Activated naive CD8-positive, alpha-beta T cell treated with anti-CD3 and anti-CD28 coated beads, Interleukin-2, amount 10 ng/mL, durations not matched to agents 7 days and 5 days (primary cell): ENCODE data around the gene SLC24A3. TPM values are rescaled to one million over a fixed set of nuclear protein-coding genes. Genes with fewer than 3 reads are reported as not detected.
A peak's percentile ranks its signal among the peaks of the same experiment; 100 is the strongest.

Experiments used
- ATAC-seq: fragments of 150-1000 bp; cut with Tn5 transposase; one replicate; pipeline ENCODE4 v1.10.0; 2021; ENCODE audit warnings: low read depth, moderate library complexity
- POLR2A ChIA-PET: fragments of 350-600 bp; sonication (Branson Sonifier 250); formaldehyde crosslinking; loops from one replicate; lab custom pipeline; 2021; ENCODE audit warnings: antibody characterized with exemption; lab: Charles Lee
- DNase-seq: peaks from one replicate; pipeline ENCODE4 v3.0.0; 2021
- H3K27ac Mint-ChIP-seq: one replicate; pipeline ENCODE4 v1.8.0; 2022; ENCODE audit warnings: mild to moderate bottlenecking, mixed read lengths
- H3K27me3 Mint-ChIP-seq: one replicate; pipeline ENCODE4 v1.8.0; 2022; ENCODE audit warnings: mild to moderate bottlenecking, moderate library complexity, mixed read lengths
- H3K36me3 Mint-ChIP-seq: one replicate; pipeline ENCODE4 v1.8.0; 2021; ENCODE audit warnings: mild to moderate bottlenecking, mixed read lengths
- H3K4me1 Mint-ChIP-seq: one replicate; pipeline ENCODE4 v1.8.0; 2021; ENCODE audit warnings: mixed read lengths
- H3K4me3 Mint-ChIP-seq: one replicate; pipeline ENCODE4 v1.8.0; 2022; ENCODE audit warnings: mild to moderate bottlenecking, moderate library complexity, mixed read lengths
- H3K9me3 Mint-ChIP-seq: one replicate; pipeline ENCODE4 v1.8.0; 2021; ENCODE audit warnings: mixed read lengths
- total RNA-seq, 2 experiments: library from RNA; stranded (reverse); gene quantifications; one replicate each; pipeline ENCODE4 v1.2.3, GENCODE V29; 2021

Gene SLC24A3
- total RNA-seq, 2 experiments from 2014 or later: not detected

DNA sequence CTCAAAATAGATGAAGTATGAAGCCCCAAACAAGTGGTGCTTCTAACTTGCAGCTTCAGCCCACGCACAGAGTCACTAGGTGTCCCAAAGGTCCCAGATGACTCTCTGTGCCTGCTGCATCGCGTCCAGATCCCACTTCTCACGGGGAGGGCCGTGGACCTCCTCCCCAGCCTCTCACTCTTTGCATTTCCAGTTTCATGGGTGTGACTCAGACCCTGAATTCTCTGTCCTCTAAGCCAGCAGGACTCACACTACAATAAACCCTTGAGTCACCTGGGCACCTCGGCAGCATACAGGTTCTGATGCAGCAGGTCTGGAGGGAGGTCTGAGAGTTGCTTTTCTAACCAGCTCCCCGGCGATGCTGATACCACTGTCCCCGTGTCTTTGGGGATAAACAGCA, 431.6 kb downstream of the SLC24A3 start:
- POLR2A ChIA-PET: no interaction called here
- Mint-ChIP-seq H3K27me3 (peaks cover 2% of the 10 kb centered on the region), H3K4me3 (no peak overlapping the region), H3K4me1 (no peaks in the 10 kb centered on the region), H3K36me3 (no peaks in the 10 kb centered on the region), H3K9me3 (no peaks in the 10 kb centered on the region), H3K27ac (no peak overlapping the region)
- ATAC-seq: no peak
- no peak for DNase-seq

DNA sequence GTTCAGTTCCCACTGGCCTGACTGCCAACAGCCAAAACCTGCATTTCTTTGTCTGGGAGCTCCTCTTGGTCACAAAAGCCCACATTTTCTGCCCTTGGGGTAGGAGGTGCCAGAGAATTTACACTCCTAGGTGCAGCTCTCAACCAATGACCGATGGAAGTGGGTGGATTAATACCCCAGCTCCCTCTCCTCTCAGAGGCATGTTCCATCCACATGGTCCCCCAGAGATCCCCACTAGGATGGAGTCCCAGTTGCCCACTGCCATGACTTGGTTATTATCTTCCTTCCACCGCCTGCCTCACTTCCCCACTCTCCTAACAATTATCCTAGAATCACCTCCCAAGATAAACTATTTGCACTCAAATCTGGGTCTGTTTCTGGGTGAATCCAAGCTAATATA, 434.5 kb downstream of the SLC24A3 start:
- no peak overlapping the region for H3K27ac Mint-ChIP-seq
- H3K4me1 Mint-ChIP-seq: no peaks in the 10 kb centered on the region
- POLR2A ChIA-PET: no interaction called here
- ATAC-seq: no peak
- peaks cover 2% of the 10 kb centered on the region for H3K27me3 Mint-ChIP-seq
- H3K36me3 Mint-ChIP-seq: no peaks in the 10 kb centered on the region
- no peak for DNase-seq
- H3K9me3 Mint-ChIP-seq: no peaks in the 10 kb centered on the region
- H3K4me3 Mint-ChIP-seq: no peak overlapping the region

DNA sequence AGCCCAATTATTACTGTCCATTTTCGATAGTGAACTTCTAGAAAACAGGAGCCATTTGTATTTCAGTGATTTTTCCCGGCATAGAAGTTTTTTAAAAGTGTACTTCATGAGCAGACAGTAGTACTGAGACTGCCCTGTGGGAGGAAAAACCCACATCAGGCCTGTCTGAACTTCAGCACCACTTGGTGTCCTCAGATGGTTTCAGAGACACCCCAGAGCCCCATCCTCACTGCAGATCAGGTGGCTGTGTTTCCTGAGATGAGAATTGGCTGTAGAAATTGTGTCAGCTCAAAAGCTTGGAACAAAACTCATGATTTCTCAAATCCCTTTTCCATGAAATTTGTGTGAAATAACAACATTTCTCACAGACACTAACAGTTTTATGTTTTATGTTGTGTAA, 435.6 kb downstream of the SLC24A3 start:
- Mint-ChIP-seq H3K4me1 (no peaks in the 10 kb centered on the region), H3K4me3 (no peak overlapping the region), H3K27me3 (peaks cover 5% of the 10 kb centered on the region), H3K9me3 (no peaks in the 10 kb centered on the region), H3K27ac (no peak overlapping the region), H3K36me3 (no peaks in the 10 kb centered on the region)
- DNase-seq (no peak), ATAC-seq (no peak)
- POLR2A ChIA-PET: no interaction called here

DNA sequence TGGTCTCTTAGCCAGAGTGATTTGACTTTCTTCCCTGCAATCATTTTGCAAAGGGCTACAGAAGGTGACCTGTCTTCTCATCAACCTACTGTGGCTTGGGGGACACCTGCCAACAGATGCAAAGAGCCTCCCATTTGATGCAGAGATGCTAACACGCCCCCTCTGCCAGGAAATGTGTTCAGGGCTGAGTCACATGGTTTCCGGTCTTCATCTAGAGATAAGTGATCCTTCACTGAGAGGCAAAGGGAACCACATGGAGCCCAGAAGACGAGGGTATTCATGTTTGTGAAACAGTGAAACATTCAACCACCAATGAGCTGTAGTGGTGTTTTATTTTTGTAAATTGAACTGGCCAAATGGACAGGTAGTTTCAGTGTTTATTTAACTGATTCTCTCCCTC, 436.6 kb downstream of the SLC24A3 start:
- Mint-ChIP-seq H3K27me3 (peaks cover 5% of the 10 kb centered on the region), H3K4me3 (no peak overlapping the region), H3K36me3 (no peaks in the 10 kb centered on the region), H3K4me1 (no peaks in the 10 kb centered on the region), H3K27ac (no peak overlapping the region), H3K9me3 (no peaks in the 10 kb centered on the region)
- POLR2A ChIA-PET: no interaction called here
- DNase-seq (no peak), ATAC-seq (no peak)

DNA sequence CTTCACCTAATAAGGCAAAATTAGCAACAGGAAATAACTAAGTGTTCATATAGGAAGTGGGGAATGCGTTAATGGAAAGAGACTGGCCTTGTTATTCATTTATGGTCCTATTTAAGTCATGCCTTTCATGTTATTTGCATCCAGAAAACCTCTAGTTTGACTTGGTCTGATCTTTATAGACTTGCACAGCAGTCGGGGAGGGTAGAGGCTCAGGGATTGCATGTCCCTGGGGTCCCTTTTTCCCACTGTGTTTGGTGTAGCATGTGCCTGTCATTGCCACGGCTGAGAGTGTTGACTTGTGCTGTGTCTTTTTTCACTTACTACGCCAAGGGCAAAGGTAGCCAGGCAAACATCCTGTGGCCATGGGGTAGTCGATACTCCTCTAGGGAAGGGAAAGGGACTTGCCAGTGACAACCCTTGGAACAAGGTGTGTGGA, 440.2 kb downstream of the SLC24A3 start:
- DNase-seq: no peak
- peaks cover 9% of the 10 kb centered on the region for H3K27me3 Mint-ChIP-seq
- no peaks in the 10 kb centered on the region for H3K36me3 Mint-ChIP-seq
- ATAC-seq: no peak
- H3K4me1 Mint-ChIP-seq: no peaks in the 10 kb centered on the region
- H3K27ac Mint-ChIP-seq: no peak overlapping the region
- H3K4me3 Mint-ChIP-seq: no peak overlapping the region
- POLR2A ChIA-PET: no interaction called here
- no peaks in the 10 kb centered on the region for H3K9me3 Mint-ChIP-seq

DNA sequence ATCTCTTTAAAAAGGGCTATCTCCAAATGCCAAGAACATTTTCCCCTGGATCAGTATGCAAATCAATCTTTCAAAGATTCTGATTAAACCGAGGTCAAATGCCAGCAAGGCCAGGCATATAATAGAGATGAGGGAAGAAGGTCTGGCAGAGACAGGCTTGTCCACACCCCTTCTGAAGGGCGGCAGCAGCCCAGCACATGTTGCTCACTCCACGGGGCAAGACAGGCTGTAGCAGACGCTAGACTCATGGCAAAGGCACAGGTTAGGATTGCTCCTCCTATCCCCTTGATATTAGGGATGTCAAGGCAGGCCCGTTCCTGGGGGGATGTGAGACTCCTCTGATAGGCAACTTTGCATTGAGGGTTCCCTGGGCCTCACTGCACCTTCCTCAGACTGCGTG, 440.9 kb downstream of the SLC24A3 start:
- POLR2A ChIA-PET: no interaction called here
- Mint-ChIP-seq H3K27ac (no peak overlapping the region), H3K36me3 (no peaks in the 10 kb centered on the region), H3K27me3 (peaks cover 16% of the 10 kb centered on the region), H3K4me3 (no peak overlapping the region), H3K9me3 (no peaks in the 10 kb centered on the region), H3K4me1 (no peaks in the 10 kb centered on the region)
- DNase-seq (no peak), ATAC-seq (no peak)

DNA sequence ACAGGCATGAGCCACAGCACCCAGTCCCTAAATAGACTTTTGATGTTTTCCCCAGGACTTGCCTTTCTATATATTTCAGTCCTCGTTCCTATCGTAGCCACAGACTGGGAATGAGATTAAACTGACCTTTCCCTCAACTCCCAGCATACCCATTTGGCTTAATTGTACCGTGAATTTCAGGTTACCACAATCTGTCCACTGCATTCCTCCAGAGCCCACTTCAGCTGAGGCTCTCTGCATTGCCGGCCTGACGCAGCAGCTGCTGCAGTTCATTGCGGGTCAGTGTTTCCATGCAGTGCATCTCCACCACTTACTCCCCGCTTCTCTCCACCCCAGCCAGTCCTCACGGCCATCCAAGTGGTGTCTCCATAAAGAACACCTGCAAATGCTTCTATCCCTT, 442.5 kb downstream of the SLC24A3 start:
- no peak for ATAC-seq
- POLR2A ChIA-PET: no interaction called here

DNA sequence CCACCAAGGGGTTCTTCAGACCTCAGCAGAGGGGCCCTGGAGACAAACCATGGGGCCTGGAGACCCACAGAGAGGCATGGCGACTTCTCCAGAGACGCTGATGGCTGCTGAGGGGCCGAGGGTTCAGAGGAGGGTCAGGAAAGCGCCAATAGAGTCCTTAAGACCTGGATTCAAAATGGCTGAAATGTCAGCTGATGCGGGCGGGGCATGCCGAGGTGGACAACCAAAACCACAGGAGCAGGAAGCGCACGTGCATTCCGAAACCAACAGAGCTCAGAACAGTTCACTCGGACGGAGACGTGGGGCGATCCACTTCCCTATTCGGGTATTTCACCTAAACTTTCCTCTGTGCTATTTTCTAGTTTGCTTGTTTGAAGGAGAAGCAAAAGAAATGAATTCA, 445.7 kb downstream of the SLC24A3 start:
- no peak for DNase-seq
- Mint-ChIP-seq H3K4me3 (no peak overlapping the region), H3K27me3 (peaks cover 15% of the 10 kb centered on the region), H3K27ac (no peak overlapping the region), H3K36me3 (no peaks in the 10 kb centered on the region), H3K9me3 (no peaks in the 10 kb centered on the region), H3K4me1 (no peaks in the 10 kb centered on the region)
- no peak for ATAC-seq
- POLR2A ChIA-PET: no interaction called here

More for the DNA sequence above, 442.5 kb downstream of the SLC24A3 start:
- Mint-ChIP-seq H3K9me3 (no peaks in the 10 kb centered on the region), H3K4me3 (no peak overlapping the region), H3K27ac (no peak overlapping the region), H3K27me3 (peaks cover 20% of the 10 kb centered on the region), H3K4me1 (no peaks in the 10 kb centered on the region), H3K36me3 (no peaks in the 10 kb centered on the region)
- no peak for DNase-seq

DNA sequence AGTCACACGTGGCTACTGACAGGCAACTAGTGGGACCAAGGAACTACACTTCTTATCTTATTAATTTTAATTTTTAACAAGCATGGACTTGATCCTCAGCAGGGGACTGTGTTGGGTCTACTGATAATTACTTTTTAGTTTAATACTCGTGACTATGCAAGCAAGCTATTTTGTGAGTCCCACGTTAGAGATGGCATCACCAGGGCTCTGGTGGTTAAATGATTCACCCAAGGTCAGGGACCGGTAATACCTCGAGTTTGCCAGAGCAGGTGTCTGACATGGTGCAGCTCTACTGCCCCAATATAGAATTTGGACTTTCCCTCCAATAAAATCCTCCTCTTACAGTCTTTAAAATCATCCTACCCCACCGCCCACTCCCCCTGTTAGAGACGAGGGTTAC, 447.0 kb downstream of the SLC24A3 start:
- Mint-ChIP-seq H3K9me3 (no peaks in the 10 kb centered on the region), H3K27me3 (peaks cover 18% of the 10 kb centered on the region), H3K27ac (no peak overlapping the region), H3K36me3 (no peaks in the 10 kb centered on the region), H3K4me3 (no peak overlapping the region), H3K4me1 (no peaks in the 10 kb centered on the region)
- POLR2A ChIA-PET: no interaction called here
- DNase-seq (no peak), ATAC-seq (no peak)

DNA sequence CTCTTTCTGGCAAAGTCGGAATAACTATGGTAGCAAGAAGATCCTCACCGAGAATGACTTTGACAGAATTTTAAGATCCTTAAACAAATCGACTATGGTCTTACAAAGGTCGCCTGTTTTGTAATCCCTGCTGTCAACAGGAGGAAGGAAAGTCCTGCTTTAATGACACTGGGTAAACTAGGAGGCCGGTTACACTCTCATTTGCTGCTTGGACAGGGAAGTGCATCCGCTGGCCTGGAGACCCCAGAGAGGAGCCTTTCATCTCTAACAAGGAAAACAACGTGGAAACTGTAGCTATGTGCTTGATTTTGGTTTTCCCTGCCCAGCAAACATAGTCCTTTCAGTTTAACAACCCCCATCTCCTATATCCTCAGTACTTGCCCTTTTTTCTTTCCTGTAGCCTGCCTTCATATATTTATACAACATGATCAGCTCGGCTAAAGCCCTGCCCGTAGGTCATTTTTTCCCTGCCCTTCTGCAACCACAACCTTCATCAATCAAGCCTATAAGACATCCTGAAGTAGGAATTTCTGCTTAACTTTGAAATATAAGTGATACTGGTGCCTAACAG, 448.5 kb downstream of the SLC24A3 start:
- DNase-seq: no peak
- no peaks in the 10 kb centered on the region for H3K36me3 Mint-ChIP-seq

DNA sequence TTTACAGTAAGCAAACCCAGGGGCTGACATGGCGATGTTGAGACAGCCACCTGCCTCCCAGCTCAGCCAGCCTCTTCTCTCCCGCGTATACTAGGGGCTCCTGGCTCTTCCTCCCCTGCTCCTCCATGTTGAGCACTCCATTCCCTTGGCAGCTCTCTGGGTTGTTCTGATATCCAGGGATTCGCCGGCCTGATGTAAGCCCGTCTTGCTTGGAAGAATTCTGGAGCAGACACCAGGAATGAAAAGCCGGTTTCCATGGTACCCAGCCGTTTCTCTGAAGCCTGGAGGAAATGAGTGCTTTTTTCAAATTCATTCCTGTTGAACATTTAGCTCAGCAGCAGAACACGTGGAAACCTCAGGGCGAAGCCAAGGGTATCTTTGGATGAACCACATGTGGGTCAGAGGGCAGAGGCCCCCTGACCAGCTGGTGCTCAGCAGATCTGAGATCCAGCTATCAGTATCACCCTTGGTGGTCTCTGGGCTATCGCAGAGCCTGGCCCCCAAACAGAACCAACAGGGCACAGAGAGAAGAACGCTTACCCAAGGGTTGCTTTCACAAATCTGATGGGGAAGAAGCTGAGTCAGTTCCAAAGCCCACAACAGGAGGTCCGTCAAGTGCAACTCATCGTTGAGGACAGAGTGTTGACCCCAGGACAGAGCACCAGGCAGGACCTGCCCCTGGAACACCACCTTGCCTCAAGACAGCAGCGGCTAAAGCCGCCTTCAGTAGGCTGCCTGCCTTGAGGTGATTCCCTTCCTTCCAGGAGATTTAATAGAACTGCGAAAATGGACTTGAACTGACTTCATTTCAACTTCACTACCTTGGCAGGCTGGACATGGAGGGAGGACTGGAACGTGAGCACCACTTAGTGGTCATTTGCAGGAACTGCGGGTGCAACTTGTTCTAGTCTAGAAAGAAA, 449.5 kb downstream of the SLC24A3 start:
- peaks cover 16% of the 10 kb centered on the region for H3K27me3 Mint-ChIP-seq
- ATAC-seq: no peak
- no peaks in the 10 kb centered on the region for H3K36me3 Mint-ChIP-seq
- H3K9me3 Mint-ChIP-seq: no peaks in the 10 kb centered on the region
- H3K27ac Mint-ChIP-seq: no peak overlapping the region
- no peaks in the 10 kb centered on the region for H3K4me1 Mint-ChIP-seq
- no peak overlapping the region for H3K4me3 Mint-ChIP-seq
- POLR2A ChIA-PET: no interaction called here
- peak; percentile 45 for DNase-seq

More for the DNA sequence above, 448.5 kb downstream of the SLC24A3 start:
- Mint-ChIP-seq H3K27me3 (peaks cover 18% of the 10 kb centered on the region), H3K27ac (no peak overlapping the region), H3K4me3 (no peak overlapping the region), H3K4me1 (no peaks in the 10 kb centered on the region), H3K9me3 (no peaks in the 10 kb centered on the region)
- no peak for ATAC-seq
- POLR2A ChIA-PET: interaction anchor here (0.7 kb wide), 1 partner anchor 634 kb away, joined by 5 read pairs; no protein-coding TSS in a partner anchor

DNA sequence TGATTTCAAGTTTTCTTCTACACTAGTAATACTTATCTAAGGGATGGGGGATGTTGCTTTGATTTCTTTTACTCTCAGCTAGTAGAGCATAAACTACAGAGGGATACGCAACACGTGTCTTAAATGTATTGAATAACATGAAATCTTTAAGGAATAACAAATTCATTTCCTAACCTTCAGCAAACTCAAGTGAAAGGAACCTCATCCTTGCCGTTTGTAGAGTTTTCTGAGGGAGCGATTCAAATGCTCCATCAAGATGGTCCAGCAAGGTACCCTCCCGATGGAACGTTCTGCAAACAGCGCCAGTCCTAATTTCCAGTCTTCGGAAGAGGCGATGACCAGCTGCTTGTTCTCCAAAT, 450.2 kb downstream of the SLC24A3 start:
- POLR2A ChIA-PET: no interaction called here
- H3K4me1 Mint-ChIP-seq: no peaks in the 10 kb centered on the region
- no peak overlapping the region for H3K27ac Mint-ChIP-seq
- ATAC-seq: no peak
- no peaks in the 10 kb centered on the region for H3K36me3 Mint-ChIP-seq
- no peak overlapping the region for H3K4me3 Mint-ChIP-seq
- H3K9me3 Mint-ChIP-seq: no peaks in the 10 kb centered on the region
- DNase-seq: no peak
- H3K27me3 Mint-ChIP-seq: peaks cover 14% of the 10 kb centered on the region

DNA sequence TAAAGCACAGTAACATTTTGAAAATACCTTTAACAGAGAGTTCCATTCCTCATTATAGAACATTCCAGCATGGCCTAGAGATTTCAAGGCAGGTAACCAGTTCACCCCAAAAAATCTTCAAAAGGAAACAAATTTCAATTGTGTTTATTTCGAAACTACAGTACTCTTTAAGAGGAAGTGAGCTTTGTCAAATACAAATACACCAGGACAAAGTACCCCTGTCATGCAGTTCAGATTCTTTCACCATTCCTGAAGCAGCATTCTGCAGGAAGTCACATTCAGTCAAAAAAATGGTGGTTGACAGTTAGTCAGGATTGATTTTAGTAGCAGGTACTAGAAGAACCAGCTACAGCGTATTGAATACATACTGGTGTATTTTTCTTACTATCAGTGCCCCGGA, 456.0 kb downstream of the SLC24A3 start:
- Mint-ChIP-seq H3K4me1 (peaks cover 2% of the 10 kb centered on the region), H3K4me3 (no peak overlapping the region), H3K27ac (no peak overlapping the region), H3K9me3 (no peaks in the 10 kb centered on the region), H3K27me3 (peaks cover 8% of the 10 kb centered on the region), H3K36me3 (no peaks in the 10 kb centered on the region)
- POLR2A ChIA-PET: no interaction called here
- DNase-seq (no peak), ATAC-seq (no peak)

DNA sequence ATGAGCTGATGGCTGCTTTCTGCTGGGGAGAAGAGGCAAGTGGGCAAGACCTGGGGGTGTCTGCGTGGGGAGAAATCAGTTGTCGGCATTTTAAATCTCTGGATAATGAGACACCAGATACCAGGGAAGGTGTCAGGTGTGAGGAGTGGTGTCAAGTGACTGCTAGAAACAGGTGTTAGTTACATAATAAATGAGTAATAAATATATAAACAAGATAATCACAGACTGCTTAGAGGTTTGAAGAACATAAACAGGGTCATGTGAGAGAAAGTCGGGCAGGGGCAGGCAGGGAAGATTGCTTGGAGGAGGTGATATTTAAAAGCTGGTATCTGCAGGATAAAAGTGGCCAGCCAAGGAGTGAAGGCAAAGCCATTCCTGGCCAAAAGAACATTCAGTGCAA, 458.4 kb downstream of the SLC24A3 start:
- no peak overlapping the region for H3K27ac Mint-ChIP-seq
- no peak overlapping the region for H3K4me3 Mint-ChIP-seq
- H3K4me1 Mint-ChIP-seq: peaks cover 2% of the 10 kb centered on the region
- ATAC-seq (no peak), DNase-seq (no peak)
- POLR2A ChIA-PET: no interaction called here
- H3K36me3 Mint-ChIP-seq: no peaks in the 10 kb centered on the region
- H3K27me3 Mint-ChIP-seq: peaks cover 5% of the 10 kb centered on the region
- no peaks in the 10 kb centered on the region for H3K9me3 Mint-ChIP-seq
